ENCODE results near the gene STARD8.

Gene STARD8

GRCh38 chrX:68693481-68694434, 46.3 kb downstream of the STARD8 start:
- DNase-seq, result no peak

DNA sequence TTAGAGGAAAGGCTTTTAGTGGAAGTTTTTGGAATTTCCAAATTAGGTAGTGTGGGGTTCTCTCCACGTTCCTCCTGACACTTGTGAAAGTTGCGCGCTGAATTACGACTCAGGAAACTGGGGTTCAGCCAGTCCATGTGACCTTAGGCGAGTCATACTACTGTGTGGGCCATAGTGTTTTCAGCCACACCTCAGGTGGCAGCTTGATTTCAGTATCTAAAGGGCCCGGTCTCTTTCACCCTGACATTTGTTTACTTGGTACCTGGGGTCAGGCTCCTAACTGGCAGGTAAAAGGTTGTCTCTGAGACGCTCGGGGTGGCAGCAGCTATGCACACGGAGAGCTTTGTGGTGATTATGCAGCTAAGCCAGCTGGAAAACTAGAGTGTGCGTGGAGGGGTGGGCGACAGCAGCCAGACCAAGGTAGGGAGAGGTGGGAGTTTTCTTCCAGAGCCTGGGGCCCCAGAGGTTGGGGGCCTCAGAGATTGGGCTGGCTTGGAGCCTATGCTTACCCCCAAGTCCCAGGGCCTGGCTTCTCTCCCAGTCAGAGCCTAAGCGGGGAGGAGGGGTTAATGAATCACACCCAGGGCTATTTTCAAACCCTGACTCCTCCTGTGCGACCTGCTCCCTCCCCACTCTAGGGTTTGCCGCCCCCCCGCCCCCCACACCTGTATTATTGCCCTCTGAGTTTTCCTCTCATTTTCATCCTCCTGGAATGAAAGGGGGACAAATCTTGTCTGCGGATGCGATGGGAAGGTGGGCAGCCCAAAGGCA, 47.2 kb downstream of the STARD8 start:
- no peak for DNase-seq

GRCh38 chrX:68695206-68695845, 47.9 kb downstream of the STARD8 start:
- DNase-seq, result no peak

GRCh38 chrX:68696267-68696990, 49.0 kb downstream of the STARD8 start:
- no peak for DNase-seq

DNA sequence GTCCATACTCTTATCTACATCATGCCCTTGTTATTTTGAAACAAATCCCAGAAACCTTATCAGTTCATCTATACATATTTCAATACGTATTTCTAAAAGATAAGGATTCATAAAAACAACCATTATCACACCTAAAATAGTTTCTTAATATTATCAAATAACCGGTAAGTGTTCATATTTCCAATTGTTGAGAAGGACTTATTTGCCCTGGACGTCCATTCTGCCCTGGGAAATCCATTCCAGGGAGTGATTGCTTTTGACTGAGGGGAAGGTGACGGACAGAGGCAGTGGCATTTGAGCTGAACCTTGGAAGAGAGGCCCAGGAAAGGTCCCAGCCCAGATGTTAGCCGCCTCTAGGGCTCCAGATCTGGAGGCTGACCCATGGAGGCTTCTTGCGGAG, 49.6 kb downstream of the STARD8 start:
- no peak for DNase-seq

DNA sequence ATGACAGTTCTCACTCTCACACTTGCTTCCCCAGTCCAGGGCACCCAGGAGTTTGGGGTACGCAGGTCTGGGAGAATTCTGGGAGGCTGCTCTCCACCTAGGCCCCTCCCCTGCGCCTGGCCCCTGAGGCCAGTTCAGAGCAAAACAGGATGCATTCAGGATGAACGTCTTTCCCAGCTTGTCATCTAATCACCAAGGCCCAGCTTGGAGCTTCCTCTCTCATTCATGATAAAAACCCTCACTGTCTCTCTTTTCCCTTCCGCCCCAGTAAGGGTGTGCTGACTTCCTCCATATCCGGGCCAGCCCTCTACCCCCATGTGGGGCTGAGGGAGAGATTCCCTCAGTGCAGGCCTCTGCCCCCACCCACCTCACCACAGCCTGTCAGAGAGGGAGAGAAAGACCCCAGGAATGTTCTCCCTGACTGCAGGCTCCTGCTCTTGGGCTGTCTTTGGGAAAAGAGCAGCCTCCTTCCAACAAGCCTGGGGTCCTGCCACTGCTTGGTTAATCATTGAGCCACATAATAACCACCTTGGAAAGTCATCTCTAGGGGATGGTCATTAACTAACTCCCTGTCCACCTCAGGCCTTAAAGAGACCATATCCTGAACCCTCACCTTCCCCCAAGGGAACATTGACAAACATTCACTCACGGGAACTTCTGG, 50.1 kb downstream of the STARD8 start:
- DNase-seq, result no peak

- DNase-seq, result no peak
Measured at GRCh38 chrX:68698942-68699341, 51.5 kb downstream of the STARD8 start.

GRCh38 chrX:68699960-68700746, 52.7 kb downstream of the STARD8 start:
- no peak for DNase-seq

- DNase-seq, result no peak
Measured at GRCh38 chrX:68703369-68703768, 55.9 kb downstream of the STARD8 start.

DNA sequence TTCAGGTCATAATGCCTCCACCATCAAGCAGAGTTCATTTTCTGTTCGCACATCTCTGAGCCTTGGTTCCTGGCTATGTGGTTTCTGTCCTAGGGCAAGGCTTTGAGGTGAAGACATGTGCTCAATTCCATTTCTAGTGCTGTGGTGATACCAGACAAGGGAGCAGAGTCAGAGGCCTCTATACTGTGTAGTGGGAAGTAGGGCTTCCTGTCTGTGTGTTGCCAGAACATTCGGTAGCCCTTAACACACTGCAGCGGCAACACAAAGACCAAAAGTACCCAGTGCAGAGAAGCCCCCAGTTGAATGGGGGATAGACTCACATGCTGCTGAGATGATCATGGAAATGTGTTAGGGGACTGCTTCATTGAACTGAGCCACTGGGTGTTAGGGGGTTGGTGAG, 56.4 kb downstream of the STARD8 start:
- no peak for DNase-seq

DNA sequence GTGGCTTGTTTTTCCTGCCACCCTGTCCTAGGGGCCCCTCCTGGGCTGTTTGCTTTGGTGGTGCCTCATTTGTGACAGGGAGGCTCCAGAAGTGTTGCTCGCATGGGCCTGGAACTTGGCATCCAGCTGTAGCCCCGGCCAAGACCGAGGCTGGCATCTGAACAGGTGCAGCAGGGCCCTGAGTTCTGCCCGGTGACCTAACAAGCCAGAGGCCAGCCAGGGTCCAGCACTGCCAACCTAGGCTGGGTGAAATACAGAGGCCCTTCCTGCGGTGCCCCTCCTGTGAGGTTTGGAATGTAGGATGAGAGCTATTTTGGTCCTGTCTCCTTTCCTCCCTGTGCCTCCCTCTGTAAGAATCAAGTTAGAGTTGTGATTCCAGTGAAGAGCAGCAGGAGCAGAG, 58.5 kb downstream of the STARD8 start:
- no peak for DNase-seq

DNA sequence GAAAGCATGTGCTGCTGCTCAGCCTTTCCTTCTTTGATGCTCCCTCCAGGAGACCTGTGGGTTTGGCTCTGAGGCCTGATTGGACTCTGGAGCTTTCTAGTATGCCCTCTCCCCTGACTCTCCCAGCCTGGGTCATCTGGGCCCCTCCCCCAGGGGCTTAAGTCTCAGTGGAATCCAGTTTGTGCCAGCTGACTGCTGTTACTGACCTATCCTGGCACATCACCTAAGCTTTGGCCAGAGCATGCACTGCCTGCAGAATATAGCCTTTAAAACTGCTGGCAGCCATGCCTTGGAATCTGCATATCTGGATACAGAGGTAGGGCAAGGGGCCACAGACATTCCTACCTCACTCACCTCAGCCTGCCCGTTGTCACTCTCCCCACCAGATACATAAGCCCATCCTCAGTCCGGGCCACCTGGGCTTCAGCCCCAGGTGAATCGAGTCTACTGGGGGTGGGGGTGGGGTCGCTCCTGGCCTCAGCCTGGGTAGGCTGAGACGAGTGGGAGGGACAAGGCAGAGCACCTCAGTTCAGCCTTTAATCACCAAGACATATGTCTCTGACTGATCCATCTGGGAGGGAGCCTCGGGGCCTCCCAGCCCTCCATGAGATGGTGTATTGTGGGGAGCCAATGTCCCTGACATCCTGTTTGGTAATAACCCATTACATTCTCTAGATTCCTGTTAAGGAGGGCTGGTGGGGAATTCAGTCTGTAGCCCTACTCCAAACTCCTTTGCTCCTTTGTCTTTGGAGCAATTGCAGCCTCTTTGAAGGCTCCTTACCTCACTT, 61.2 kb downstream of the STARD8 start:
- DNase-seq, result no peak

DNA sequence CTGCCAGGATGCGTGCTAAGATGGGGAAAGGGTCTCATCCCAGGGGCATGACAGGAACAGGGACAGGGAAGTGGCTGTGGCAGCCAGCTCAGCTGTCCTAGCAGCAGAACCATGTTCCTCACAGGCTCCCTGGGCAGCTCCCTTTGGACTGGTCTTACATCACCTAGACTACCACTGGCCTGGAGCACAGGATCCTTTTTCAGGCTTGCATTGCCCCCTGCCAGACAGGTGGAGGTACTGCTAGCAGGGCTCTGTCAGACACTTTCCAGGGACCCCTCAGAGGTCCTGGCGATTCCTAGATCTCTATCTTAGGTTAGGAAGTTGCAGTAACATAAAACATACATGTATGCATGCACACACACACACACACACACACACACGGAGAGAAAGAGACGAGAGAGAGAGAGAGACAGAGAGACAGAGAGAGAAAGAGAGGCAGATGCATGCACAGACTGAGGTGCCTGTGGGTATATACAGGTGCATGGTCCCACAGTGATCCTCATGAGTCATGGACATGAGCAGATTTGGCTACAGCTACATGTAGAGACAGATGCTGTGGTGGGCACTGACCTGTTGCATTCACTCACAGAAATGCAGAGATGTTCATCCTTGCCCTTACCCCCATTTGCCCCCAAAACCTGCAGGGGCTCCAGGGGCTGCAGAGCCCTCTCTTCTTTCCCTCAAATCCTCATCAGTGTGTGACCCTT, 63.6 kb downstream of the STARD8 start:
- DNase-seq, result no peak

GRCh38 chrX:68711845-68712244, 64.4 kb downstream of the STARD8 start:
- no peak for DNase-seq

GRCh38 chrX:68714856-68715255, 67.4 kb downstream of the STARD8 start:
- no peak for DNase-seq

- no peak for DNase-seq
Measured at GRCh38 chrX:68717196-68717595, 69.7 kb downstream of the STARD8 start.

DNA sequence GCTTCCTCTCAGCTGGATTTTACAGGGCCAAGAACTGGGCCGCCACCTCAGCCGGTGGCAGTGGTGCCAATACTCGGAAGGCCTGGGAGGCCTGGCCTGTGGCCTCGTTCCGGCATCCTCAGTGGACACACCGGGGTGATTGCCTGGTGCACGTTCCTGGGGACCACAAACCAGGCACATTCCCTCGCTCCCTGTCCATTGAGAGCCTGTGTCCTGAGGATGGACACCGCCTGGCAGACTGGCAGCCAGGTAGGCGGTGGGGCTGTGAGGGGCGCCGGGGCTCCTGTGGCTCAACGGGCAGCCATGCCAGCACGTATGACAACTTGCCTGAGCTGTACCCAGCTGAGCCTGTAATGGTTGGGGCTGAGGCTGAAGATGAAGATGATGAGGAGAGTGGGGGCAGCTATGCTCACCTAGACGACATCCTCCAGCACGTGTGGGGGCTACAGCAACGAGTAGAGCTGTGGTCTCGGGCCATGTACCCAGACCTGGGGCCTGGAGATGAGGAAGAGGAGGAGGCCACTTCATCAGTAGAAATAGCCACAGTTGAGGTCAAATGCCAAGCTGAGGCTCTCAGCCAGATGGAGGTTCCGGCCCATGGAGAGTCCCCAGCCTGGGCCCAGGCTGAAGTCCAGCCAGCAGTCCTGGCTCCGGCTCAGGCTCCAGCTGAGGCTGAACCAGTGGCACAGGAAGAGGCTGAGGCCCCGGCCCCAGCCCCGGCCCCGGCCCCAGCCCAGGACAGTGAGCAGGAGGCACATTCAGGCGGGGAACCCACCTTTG, 70.4 kb downstream of the STARD8 start:
- DNase-seq, result no peak

GRCh38 chrX:68718443-68718820, 71.0 kb downstream of the STARD8 start:
- DNase-seq, result no peak

Data from NCI-H2171 treated with DMSO at 0.1 percent for 48 hours (cell line).